DMS153 treated with DMSO at 0.1 percent for 48 hours (cell line): ENCODE measurements around the gene RHOT1.
"Not testable (repeated sequence)": the region's sequence is repeated elsewhere in the genome, so short reads cannot be mapped to it uniquely, and the experiment has no call there.

ENCODE experiments used
- DNase-seq: peaks from one replicate; lab custom pipeline; 2025; ENCODE audit not compliant: unreplicated experiment; lab: John Stamatoyannopoulos, UW

Gene RHOT1

GRCh38 chr17:32142038-32142856 is at the start of gene RHOT1:
TSS of gene RHOT1 (plus strand) at chr17:32142502. CDS start at chr17:32142693, 191 bp downstream.
- peak; percentile 48 for DNase-seq

- DNase-seq, result no peak
These were observed 42.6 kb upstream of the RHOT1 start for GRCh38 chr17:32099686-32100085.

- not testable (repeated sequence) for DNase-seq
These were observed 42.0 kb upstream of the RHOT1 start for GRCh38 chr17:32100323-32100722.

- DNase-seq, result peak; percentile 29
These were observed 41.2 kb upstream of the RHOT1 start for GRCh38 chr17:32100971-32101631.

GRCh38 chr17:32102172-32102571 is 40.1 kb upstream of the RHOT1 start:
- DNase-seq, result no peak

- DNase-seq, result no peak
These were observed 39.6 kb upstream of the RHOT1 start for GRCh38 chr17:32102646-32103186.

GRCh38 chr17:32103476-32104113 is 38.7 kb upstream of the RHOT1 start:
- DNase-seq, result no peak

- DNase-seq, result no peak
These were observed 38.1 kb upstream of the RHOT1 start for GRCh38 chr17:32104158-32104557.

GRCh38 chr17:32106471-32106981 is 35.8 kb upstream of the RHOT1 start:
- not testable (repeated sequence) for DNase-seq

GRCh38 chr17:32107194-32107593 is 35.1 kb upstream of the RHOT1 start:
- DNase-seq, result not testable (repeated sequence)

GRCh38 chr17:32110596-32110995 is 31.7 kb upstream of the RHOT1 start:
- no peak for DNase-seq

GRCh38 chr17:32111141-32111771 is 31.0 kb upstream of the RHOT1 start:
- DNase-seq, result no peak

- no peak for DNase-seq
These were observed 29.9 kb upstream of the RHOT1 start for GRCh38 chr17:32112416-32112815.

- DNase-seq, result no peak
These were observed 27.8 kb upstream of the RHOT1 start for GRCh38 chr17:32114536-32114935.

- DNase-seq, result not testable (repeated sequence)
These were observed 26.8 kb upstream of the RHOT1 start for GRCh38 chr17:32115546-32115945.

GRCh38 chr17:32116937-32117336 is 25.4 kb upstream of the RHOT1 start:
- no peak for DNase-seq

GRCh38 chr17:32117399-32117798 is 24.9 kb upstream of the RHOT1 start:
- no peak for DNase-seq

GRCh38 chr17:32118088-32118487 is 24.2 kb upstream of the RHOT1 start:
- DNase-seq, result not testable (repeated sequence)

- DNase-seq, result no peak
These were observed 23.5 kb upstream of the RHOT1 start for GRCh38 chr17:32118835-32119234.

- DNase-seq, result no peak
These were observed 22.2 kb upstream of the RHOT1 start for GRCh38 chr17:32120141-32120540.

GRCh38 chr17:32120716-32121115 is 21.6 kb upstream of the RHOT1 start:
- DNase-seq, result no peak
